ENCODE data around the gene TKT. TPM values are rescaled to one million over a fixed set of nuclear protein-coding genes. Genes with fewer than 3 reads are reported as not detected.
"Not testable (repeated sequence)": the region's sequence is repeated elsewhere in the genome, so short reads cannot be mapped to it uniquely, and the experiment has no call there.

Gene TKT
- total RNA-seq, 1 donor from 2014 or later = 423 TPM

DNA sequence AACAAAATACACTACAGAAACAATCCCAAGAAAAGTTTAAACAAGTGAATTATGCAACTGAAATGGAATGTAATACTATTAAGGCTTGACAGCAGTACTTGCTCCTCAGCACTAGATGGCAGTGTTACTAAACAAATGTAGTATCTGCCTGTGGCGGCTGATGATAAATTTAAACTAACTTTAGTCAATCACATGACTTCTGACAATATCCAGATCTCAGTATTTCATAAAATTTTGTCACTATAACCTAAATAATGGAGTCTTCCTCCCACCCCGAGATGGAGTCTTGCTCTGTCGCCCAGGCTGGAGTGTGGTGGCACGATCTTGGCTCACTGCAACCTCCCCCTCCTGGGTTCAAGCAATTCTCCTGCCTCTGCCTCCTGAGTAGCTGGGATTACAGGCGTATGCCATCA, 43.8 kb upstream of the TKT start:
- H3K9me3 ChIP-seq; H3K4me3 ChIP-seq; intact Hi-C loops (cut with DNase I); H3K4me1 ChIP-seq; DNase-seq (ENCODE audit: extremely low spot score in 2 of 2); H3K27me3 ChIP-seq: not testable (repeated sequence)
- H3K27ac ChIP-seq = peak overlapping the region; percentile 36
- TF ChIP-seq POLR2AphosphoS5 (IDR thresholded peaks at IDR 0.05; ENCODE audit: insufficient read depth in 1 of 2, low read depth in 1 of 2) = peak in 1 of 2 donors; percentile 40
- TF ChIP-seq, protein P1, sequence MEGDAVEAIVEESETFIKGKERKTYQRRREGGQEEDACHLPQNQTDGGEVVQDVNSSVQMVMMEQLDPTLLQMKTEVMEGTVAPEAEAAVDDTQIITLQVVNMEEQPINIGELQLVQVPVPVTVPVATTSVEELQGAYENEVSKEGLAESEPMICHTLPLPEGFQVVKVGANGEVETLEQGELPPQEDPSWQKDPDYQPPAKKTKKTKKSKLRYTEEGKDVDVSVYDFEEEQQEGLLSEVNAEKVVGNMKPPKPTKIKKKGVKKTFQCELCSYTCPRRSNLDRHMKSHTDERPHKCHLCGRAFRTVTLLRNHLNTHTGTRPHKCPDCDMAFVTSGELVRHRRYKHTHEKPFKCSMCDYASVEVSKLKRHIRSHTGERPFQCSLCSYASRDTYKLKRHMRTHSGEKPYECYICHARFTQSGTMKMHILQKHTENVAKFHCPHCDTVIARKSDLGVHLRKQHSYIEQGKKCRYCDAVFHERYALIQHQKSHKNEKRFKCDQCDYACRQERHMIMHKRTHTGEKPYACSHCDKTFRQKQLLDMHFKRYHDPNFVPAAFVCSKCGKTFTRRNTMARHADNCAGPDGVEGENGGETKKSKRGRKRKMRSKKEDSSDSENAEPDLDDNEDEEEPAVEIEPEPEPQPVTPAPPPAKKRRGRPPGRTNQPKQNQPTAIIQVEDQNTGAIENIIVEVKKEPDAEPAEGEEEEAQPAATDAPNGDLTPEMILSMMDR (IDR thresholded peaks at IDR 0.05) = peak; percentile 61 to 79 (median 76)
- H3K36me3 ChIP-seq = peaks cover 0 to 44% of the 10 kb centered on the region in 2 donors

DNA sequence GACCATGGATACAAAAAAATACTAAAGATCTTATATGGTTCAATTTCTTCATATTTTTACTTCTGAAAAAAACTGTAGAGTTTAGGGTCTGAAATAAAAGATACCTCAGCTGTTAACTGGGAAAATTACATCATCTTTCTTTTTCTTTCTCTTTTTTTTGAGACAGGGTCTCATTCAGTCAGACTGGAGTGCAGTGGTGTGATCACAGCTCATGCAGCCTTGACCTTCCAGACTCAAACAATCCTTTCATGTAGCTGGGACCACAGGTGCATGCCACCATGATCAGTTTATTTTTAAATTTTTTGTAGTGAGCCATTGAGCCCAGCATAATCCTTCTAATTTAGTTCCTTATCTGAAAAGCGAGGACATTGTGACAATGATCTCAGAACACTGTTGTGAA, 39.6 kb upstream of the TKT start:
- H3K27me3 ChIP-seq = no peaks in the 10 kb centered on the region
- no peak for DNase-seq (ENCODE audit: extremely low spot score in 2 of 2)
- TF ChIP-seq POLR2A (IDR thresholded peaks at IDR 0.05) = no peak
- TF ChIP-seq, protein P1 (IDR thresholded peaks at IDR 0.05) = no peak
- TF ChIP-seq POLR2AphosphoS5 (IDR thresholded peaks at IDR 0.05; ENCODE audit: insufficient read depth in 1 of 2, low read depth in 1 of 2) = no peak
- no peaks in the 10 kb centered on the region for H3K9me3 ChIP-seq
- peaks cover 0 to 28% of the 10 kb centered on the region in 2 donors for H3K36me3 ChIP-seq
- H3K4me3 ChIP-seq = no peak overlapping the region
- intact Hi-C loops (cut with DNase I) = no loop called here
- H3K27ac ChIP-seq = no peak overlapping the region
- H3K4me1 ChIP-seq = peaks cover 4% of the 10 kb centered on the region

DNA sequence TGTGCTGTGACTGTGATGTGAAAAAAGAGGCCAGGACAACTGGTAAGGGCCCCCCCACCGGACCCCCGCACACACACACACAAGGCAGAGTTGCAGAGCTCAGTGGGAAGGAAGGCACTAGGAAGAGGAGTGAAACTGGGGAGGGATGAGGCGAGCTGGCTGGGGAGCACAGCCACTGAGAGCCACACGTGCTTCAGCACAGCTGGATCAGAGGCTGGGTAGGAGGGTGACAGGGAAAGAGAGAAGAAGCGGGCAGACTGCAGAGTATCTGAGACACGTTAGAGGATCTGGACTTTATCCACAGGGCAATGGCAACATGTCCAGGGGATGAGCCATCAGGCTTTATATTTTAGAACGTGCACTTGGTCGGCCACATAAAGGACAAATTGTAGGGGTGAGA, 38.0 kb upstream of the TKT start:
- Histone ChIP-seq H3K9me3 (no peaks in the 10 kb centered on the region), H3K4me1 (no peaks in the 10 kb centered on the region), H3K27ac (no peak overlapping the region), H3K4me3 (no peak overlapping the region), H3K36me3 (peaks cover 0 to 37% of the 10 kb centered on the region in 2 donors), H3K27me3 (no peaks in the 10 kb centered on the region)
- no peak for DNase-seq (ENCODE audit: extremely low spot score in 2 of 2)
- TF ChIP-seq, protein P1 (IDR thresholded peaks at IDR 0.05) = no peak
- TF ChIP-seq POLR2AphosphoS5 (IDR thresholded peaks at IDR 0.05; ENCODE audit: insufficient read depth in 1 of 2, low read depth in 1 of 2) (no peak), POLR2A (IDR thresholded peaks at IDR 0.05) (no peak)
- intact Hi-C loops (cut with DNase I) = no loop called here

DNA sequence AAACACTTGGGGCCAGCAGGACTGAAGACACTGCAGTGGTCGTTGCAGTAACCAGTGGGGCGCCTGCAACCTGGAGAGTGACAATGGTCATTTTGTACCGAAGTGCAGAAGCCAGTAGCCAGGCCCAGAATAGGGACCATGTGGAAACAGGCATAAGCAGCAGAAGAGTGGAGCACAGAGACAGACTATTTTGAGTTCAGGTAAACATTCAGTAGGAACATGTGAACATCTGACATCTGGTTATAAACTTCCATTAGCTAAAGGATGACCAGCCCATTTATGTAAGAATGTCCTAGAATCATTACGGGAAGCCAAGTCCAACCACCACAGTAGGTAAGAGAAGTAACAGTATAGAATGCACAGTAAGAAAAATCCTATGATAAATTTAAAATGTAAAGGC, 32.4 kb upstream of the TKT start:
- H3K9me3 ChIP-seq = no peaks in the 10 kb centered on the region
- H3K27me3 ChIP-seq = no peaks in the 10 kb centered on the region
- H3K4me3 ChIP-seq = no peak overlapping the region
- intact Hi-C loops (cut with DNase I) = no loop called here
- TF ChIP-seq, protein P1 (IDR thresholded peaks at IDR 0.05) = no peak
- no peak for TF ChIP-seq POLR2A (IDR thresholded peaks at IDR 0.05)
- TF ChIP-seq POLR2AphosphoS5 (IDR thresholded peaks at IDR 0.05; ENCODE audit: insufficient read depth in 1 of 2, low read depth in 1 of 2) = no peak
- no peaks in the 10 kb centered on the region for H3K4me1 ChIP-seq
- H3K27ac ChIP-seq = no peak overlapping the region
- no peak for DNase-seq (ENCODE audit: extremely low spot score in 2 of 2)
- peaks cover 0 to 53% of the 10 kb centered on the region in 2 donors for H3K36me3 ChIP-seq

DNA sequence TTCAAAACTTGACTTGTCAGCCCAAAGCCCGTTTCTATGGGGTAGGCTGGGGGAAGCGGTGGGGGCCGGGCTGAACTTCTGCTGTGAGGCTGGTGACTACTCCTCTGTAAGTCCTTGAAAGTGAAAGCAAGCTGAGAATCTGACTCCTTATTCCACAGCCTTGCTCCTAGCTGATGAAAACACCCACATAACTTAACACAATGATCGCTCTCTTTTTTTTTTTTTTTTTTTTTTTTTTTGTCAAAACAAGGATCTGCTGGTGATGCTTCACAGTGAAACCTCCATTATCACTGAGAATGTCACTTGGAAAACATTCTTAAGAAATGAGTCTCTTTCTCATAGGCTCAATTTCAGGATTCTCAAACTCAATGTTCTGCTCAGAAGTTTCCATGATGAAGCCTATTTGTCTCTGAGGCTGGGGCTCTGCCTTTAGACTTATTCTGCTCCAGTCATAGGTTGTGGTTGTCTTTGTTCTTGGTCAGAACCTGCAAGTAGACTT, 31.4 kb upstream of the TKT start:
- H3K9me3 ChIP-seq = no peaks in the 10 kb centered on the region
- no peak overlapping the region for H3K4me3 ChIP-seq
- H3K36me3 ChIP-seq = peaks cover 0 to 50% of the 10 kb centered on the region in 2 donors
- no peak overlapping the region for H3K27ac ChIP-seq
- no peaks in the 10 kb centered on the region for H3K4me1 ChIP-seq
- intact Hi-C loops (cut with DNase I) = no loop called here
- H3K27me3 ChIP-seq = no peaks in the 10 kb centered on the region
- TF ChIP-seq POLR2A (IDR thresholded peaks at IDR 0.05) = no peak
- TF ChIP-seq POLR2AphosphoS5 (IDR thresholded peaks at IDR 0.05; ENCODE audit: insufficient read depth in 1 of 2, low read depth in 1 of 2) = no peak
- TF ChIP-seq, protein P1 (IDR thresholded peaks at IDR 0.05) = no peak
- no peak for DNase-seq (ENCODE audit: extremely low spot score in 2 of 2)

All from vagina (tissue), 2 donors.